IPS-11a (cell line): ENCODE measurements around the gene GOLGB1.

Experiments
- H3K4me3 ChIP-seq: one replicate; pipeline ENCODE4 v1.5.1; 2013; ENCODE audit warnings: low read depth, low read length, control low read depth

GOLGB1 gene

GRCh38 chr3:121645054-121645453 lies 104.5 kb downstream of the GOLGB1 start:
- no peak overlapping the region for H3K4me3 ChIP-seq

DNA sequence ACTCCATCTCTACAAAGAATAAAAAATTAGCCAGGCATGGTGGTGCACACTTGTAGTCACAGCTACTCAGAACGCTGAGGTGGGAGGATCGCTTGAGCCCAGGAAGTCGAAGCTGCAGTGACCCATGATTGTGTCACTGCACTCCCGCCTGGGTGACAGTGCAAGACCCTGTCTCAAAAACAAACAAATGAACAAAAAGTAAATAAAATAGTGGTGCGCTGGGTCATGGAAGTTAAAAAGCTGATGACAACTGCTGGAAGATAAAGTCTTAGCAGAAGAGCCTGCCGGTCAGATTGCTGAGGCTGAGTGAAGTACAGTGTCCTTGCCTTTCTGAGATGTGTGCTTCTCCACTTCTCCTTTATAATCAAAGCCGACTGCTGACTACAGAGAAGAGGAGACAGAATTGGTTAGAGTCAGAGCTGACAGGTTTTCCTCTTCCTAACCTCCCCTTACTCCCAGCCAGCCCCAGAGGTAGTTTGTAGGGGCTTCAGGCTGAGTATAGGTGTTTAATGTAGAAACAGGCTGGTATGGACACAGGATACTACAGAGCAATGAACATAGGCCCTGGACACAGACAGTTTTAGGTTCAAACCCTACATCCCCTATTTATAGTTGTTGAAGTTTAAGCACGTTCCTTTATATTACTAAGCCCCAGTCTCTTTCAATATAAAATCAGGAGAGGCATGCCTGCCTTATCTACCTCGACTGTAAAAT lies 106.8 kb downstream of the GOLGB1 start:
- no peak overlapping the region for H3K4me3 ChIP-seq

- no peak overlapping the region for H3K4me3 ChIP-seq
Observed at GRCh38 chr3:121641127-121641526, 108.4 kb downstream of the GOLGB1 start.

DNA sequence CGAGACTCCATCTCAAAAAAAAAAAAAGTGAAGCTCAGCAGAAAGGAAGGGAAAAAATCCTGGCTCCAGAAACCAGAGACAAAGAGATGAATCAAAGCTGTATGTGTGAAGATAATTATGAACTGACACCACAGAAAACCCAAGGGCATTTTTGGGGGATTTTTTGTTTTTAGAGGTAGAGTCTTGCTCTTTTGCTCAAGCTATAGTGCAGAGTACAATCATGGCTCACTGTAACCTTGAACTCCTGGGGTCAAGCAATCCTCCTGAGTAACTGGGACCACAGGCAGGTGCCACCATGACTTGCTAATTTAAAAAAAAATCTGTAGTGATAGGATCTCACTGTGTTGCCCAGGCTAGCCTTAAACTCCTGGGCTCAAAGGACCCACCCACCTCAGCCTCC lies 111.6 kb downstream of the GOLGB1 start:
- H3K4me3 ChIP-seq = no peak overlapping the region

DNA sequence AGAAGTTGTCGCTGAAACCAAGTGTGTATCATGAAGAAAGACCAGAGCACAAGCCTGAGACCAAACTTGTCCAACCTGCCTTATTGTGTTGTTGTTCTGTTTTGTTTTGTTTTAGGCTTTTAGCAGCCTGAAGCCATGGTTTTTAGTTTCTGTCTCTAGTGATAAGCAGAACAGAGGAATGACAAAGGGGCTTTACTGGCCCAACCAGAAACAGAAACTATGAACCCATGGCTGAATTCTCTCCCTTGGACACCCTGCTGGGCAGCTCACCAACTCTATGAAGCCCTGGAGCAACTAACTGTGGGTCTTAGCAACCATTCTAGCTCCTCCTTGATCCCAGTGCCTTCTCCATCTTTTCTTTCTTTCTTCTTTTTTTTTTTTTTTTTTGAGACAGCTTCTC lies 119.2 kb downstream of the GOLGB1 start:
- no peak overlapping the region for H3K4me3 ChIP-seq

- no peak overlapping the region for H3K4me3 ChIP-seq
Observed at GRCh38 chr3:121629601-121630000, 119.9 kb downstream of the GOLGB1 start.

DNA sequence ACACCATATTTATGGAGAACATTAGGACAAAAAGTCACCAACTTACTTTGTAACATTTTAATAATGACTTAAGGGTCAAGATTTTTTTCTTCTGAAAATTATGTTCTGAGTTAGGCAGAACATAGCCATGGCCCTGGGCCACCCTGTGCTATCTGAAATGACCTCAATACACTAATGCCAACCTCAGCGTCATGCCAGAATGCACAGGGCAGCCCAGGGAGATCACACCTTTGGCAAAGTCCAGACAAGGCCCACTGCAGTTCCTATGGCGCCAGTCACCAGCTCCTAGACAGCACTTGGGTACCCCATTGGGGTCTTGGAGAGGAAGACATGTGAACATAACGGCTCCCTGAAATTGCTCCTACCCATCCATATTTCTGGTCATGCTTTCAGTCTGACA lies 121.9 kb downstream of the GOLGB1 start:
- H3K4me3 ChIP-seq = no peak overlapping the region

- no peak overlapping the region for H3K4me3 ChIP-seq
Observed at GRCh38 chr3:121627211-121627610, 122.3 kb downstream of the GOLGB1 start.

- no peak overlapping the region for H3K4me3 ChIP-seq
Observed at GRCh38 chr3:121626495-121626894, 123.0 kb downstream of the GOLGB1 start.

- no peak overlapping the region for H3K4me3 ChIP-seq
Observed at GRCh38 chr3:121624147-121624899, 125.2 kb downstream of the GOLGB1 start.

- H3K4me3 ChIP-seq = no peak overlapping the region
Observed at GRCh38 chr3:121621491-121621890, 128.1 kb downstream of the GOLGB1 start.

GRCh38 chr3:121619691-121620090 lies 129.8 kb downstream of the GOLGB1 start:
- no peak overlapping the region for H3K4me3 ChIP-seq
